GM18951 (cell line): ENCODE results near the gene JARID2.

Source experiments
- POLR2A ChIP-seq: IDR thresholded peaks from 4 replicates; pipeline ENCODE4 v1.6.1; 2011; ENCODE audit warnings: mild to moderate bottlenecking; ENCODE audit not compliant: insufficient read length, insufficient read depth; ENCODE audit errors: extremely low read depth
- in situ Hi-C: fragments of 300-500 bp; cut with MboI; formaldehyde crosslinking; loops from one replicate; pipeline ENCODE4 v1.12.0; 2022; ENCODE audit warnings: low sequenced_read_pairs, mixed read lengths, inconsistent platforms; ENCODE audit not compliant: unreplicated experiment

The JARID2 gene

DNA sequence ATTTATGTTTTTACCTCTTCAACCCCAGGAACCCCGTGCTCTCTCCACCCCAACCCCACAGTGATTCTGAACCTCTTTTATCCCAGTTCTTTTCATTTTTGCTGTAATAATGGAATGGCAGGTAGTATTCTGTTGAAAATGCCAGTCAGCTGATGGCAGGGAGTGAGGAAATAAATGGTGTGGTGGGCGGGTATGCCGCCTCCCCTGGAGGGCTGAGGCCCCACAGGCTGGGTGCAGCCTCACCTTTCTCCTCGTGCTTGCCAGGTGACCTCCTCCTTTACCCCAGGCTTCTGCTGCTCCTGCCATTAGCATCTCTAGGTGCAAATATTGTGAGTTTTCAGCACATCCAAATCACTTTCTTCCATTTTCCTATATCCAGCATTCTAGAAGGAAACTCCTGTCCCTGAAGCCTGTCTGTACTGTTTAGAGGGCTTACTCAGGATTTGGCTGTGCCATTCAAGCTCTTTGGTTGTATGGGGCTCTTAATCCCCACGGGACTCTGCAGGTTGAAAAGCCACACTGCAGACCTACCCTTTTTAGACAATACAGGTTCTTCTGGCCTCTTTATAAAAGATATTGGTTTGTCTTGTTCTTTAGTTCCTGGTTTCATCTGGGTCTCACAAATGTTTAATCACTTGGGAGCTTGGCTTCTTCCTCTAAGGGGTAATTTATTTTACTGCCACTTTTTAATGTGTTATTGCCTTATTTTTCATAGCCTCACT lies 201.8 kb downstream of the JARID2 start:
- in situ Hi-C loops: no loop called here
- no peak for TF ChIP-seq POLR2A

DNA sequence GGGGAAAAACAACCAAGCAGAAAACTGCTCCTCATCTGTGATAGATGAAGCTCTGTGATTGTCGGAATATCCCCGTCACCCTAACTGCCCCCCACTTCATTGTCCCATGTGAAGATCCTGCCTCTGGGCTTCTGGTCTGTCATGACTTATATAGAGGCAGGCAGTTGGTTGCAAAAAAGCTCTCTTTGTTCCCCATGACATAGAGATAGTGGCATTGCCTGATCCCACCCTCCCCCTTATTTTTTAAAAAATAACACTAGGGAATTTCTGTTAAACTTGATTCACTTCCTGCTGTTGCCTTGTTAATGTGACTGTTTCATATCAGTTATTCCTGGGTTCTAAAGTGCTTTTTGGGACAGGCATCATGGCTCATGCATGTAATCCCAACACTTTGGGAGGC lies 203.1 kb downstream of the JARID2 start:
- no peak for TF ChIP-seq POLR2A
- in situ Hi-C loops: no loop called here

DNA sequence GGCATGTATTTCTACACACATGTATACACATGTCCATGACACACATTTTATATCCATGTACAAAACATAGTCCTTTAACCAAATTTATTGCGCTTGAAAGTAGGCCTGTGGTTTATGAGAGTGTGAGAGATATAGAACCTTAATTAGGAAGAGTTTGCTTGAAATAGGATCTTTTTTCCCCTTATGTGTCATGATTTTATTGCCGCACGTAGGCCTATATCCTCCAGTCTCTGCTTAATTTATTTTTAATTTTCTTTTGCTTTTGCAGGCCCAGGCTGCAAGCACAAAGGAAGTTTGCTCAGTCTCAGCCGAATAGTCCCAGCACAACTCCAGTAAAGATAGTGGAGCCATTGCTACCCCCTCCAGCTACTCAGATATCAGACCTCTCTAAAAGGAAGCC lies 205.9 kb downstream of the JARID2 start:
- no peak for TF ChIP-seq POLR2A
- in situ Hi-C loops: no loop called here

DNA sequence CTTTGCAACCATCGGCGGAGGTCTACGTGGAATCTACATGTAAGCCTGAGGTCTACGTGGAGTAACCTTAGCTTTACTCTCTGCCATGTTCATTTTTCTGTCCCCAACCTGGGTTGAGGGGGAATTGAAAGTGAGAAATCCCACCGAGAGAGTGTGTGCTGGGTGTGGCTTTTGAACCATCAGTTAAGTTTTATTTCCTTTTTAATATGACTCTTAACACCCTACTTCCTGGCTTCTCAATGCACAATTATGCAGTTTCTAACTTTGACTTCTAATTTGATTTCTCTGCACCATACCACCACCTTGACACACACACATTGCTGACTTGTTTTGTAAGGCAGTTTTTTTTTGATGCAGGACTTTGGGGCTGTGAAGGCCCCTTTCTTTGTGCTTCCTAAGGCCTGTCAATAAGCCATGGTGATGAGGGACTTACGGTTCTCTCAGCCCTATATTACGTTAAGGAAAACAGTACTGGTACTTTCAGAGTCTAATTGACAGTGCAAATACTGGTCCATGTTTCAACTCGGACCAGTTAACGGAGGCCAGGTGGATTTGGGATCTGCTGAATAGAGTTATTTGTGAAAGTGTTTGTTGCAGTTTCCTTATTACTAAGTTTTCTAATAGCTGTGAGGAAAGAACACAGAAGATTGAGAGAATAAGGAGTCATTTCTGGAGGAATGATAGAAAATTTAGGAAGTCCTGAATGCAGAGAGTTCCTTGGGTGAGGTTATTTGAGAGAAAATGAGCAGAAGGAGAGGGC lies 206.5 kb downstream of the JARID2 start:
- no peak for TF ChIP-seq POLR2A
- in situ Hi-C loops: no loop called here

DNA sequence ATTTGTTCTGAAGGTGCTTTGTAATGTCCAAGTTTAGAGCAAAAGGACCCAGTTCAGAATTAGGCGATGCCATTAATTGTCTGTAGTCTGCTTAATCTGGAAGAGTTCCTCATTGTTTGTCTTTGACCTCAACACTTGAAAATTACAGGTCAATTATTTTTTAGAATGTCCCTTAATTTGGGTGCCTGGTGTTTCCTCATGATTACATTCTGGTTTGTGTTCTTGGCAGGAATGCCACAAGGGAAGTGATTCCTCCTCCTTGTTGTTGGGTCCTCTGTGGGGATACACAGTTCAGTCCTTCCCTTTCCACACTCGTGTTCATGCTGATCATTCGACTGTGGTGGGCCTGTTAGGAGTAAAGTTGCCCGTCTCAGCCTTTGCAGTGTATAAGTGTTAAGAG lies 207.3 kb downstream of the JARID2 start:
- in situ Hi-C loops: no loop called here
- no peak for TF ChIP-seq POLR2A

DNA sequence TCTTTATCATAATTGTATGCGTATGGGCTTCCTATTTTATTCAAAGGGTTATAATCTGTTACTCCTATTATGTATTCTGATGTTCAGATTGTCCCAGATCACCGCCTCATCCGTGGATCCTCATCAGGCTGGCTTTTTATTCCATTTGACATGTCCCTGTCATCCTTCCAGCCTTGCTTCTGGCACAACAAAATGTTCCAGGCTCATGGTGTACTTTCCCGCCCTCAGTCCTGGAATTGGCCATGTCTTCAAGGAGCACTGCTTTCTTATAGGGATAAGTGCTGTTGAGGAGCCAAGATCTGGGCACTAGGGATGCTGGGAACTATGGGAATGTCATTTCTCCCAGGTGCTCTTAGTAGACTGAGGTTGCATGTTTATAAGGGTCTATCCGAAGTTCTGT lies 207.8 kb downstream of the JARID2 start:
- TF ChIP-seq POLR2A: no peak
- in situ Hi-C loops: no loop called here

DNA sequence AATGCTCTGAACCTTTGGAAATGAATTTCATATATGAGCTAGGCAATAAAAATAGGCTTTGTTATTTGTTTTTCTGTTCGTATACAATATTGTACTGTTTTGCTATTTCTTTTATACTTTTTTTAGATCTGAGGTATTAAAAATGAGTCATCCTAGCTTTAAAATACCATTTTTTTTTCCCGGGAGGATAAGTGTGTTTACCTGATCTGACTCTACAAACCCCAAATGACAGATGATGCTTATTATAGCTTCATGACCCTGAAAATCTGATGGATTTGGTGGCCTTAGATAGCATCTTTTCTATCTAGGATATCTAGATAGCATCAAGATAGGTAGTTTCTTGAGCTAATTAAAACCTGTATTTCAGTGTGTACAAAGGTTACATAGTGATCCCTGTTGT lies 210.6 kb downstream of the JARID2 start:
- in situ Hi-C loops: no loop called here

DNA sequence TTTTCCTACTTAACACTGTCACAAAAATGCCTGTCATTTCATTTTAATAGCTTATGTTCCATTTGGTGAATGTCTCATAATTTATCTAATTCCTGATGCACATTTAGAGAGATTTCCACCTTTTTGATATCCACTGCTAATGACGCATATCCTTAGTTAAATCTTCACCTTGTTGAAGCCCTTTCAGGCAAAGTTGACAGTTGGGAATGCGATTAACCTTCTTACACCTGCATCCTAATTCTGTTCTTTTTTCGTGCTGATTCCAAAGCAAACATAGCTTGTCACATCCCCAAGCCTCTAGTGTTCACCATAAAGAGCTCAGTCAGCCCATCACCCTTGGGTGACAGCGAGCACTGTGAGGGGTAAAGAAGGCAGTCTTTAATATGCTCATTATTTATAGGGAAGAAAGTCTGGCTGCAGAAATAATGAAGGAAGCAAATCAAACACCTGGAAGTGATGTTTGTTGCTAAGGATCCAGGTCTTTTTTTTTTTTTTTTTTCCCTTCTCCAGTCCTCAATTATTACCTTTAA lies 211.3 kb downstream of the JARID2 start:
- no peak for TF ChIP-seq POLR2A
- in situ Hi-C loops: no loop called here

More for the DNA sequence above, 210.6 kb downstream of the JARID2 start:
- no peak for TF ChIP-seq POLR2A

DNA sequence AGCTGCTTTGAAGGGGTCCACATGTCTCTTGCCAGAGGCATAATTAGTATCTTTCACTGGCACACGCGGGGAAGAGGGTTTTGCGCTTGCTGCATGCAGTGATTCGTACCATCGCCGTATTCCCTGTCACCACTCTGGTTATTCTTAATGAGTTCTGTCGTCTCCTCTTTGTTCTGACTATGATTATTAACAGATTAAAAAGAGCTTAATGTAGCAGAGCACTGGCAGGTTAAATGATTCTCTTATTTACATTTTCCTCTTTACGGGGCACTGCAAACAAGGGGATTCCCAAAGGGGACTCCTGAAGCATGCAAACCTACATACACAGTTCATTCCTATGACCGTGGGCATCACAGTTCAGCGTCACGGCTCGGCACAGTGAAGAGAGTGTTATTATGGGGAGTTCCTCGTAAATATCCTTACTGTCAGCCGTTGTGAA lies 212.2 kb downstream of the JARID2 start:
- TF ChIP-seq POLR2A: no peak
- in situ Hi-C loops: no loop called here

DNA sequence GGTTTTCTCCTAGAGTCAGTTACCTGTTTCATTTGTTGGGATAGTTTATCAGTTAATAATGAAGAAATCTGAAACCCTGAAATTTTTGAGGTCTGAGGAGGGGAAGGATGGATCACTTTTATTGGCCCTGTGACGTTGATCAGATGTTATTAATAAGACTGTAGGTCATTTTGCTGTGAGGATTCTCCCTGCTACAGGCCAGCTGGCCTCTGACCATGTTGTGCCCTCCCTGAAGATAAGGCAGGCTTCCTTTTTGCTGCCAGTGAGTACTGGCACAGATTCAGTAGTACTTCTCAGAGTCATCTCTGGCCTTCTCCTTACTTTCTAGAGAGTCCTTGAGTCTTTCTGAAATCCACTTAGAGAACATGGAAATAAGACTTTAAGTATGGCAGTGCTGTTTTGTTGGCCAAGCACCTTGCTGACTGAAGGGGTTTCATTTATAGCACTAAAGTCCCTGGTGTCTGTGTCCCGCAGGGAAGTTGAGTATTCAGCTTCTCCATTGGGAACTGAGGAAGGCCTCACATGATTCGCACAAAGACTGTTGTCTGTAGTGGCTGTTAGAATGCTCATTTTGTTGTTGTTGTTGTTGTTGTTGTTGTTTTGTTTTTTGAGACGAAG lies 214.3 kb downstream of the JARID2 start:
- in situ Hi-C loops: no loop called here
- no peak for TF ChIP-seq POLR2A

DNA sequence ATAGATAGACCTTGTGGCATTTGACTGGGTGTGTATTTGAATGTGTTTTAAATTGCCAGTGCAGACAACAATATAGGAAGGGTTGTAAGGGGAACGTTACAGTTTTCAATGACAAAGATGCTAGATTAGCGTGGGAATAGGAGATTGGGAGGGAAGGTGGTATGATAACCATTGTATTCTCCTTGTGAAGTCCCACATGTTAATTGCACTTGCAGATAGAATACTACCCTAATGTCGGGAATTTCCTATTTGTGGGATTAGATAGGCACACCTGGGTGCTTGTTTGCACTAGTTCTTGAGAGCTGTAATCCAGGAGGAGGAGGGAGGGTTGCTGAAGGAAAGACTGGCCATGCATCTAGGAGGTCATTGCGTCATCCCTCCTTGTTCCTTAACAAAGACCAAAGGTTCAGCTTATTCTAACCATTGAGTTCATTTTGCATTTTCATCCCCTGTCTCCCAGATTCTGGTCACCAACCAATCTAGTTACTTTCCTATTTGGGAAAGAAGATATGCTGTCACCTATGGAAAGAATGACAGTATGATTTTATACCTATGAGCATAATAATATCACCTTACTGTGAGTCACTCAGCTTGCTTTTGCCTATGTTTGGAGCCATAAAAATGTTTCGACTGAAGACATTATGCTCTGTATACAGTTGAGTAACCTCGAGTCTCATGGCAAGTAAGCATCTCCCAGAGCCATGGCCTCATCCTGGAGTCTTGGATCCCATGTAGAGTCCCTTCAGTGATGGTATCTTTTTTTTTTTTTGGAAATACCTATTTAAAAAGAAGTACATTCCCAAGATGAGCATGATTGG lies 215.5 kb downstream of the JARID2 start:
- in situ Hi-C loops: no loop called here
- no peak for TF ChIP-seq POLR2A

DNA sequence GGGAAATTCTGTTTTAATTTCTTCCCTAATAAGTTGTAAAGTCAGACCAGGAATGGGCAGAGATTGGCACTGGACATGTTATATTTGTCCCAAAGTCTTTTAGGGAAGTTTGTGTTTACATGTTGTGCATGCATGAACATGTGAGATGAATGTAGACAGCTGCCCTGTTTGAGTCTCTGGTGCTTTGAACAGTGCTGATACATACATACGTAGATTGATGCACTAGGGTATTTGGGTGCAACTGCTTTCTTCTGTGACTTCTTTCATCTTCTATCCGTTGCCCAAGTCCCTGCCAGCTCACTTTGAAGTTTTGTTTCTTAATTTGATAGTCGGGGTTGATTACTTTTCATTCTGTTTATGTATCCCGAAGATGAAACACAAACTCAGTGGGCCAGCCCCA lies 216.4 kb downstream of the JARID2 start:
- in situ Hi-C loops: no loop called here

More for the DNA sequence above, 216.4 kb downstream of the JARID2 start:
- no peak for TF ChIP-seq POLR2A
